K562 (cell line): Measurements from ENCODE around the gene LBP.

Experiments
- RCOR1 ChIP-seq, 2 experiments: IDR thresholded peaks; 2 replicates each; pipeline ENCODE4 v1.6.1; 2012; ENCODE audit warnings: low read depth in 2 of 2, low read length in 2 of 2, borderline replicate concordance in 1 of 2, improper control_type of control experiment in 1 of 2
- SRF ChIP-seq, 2 experiments: fragments of 250-450, 450-650 bp in 1 of 2; sonication (Bioruptor Pico) in 1 of 2; sonication (generic) in 1 of 2; formaldehyde crosslinking; IDR thresholded peaks; 2 replicates each; pipeline versions ENCODE4 v1.5.0 to v1.5.1; 2020 to 2022; ENCODE audit warnings: mild to moderate bottlenecking in 1 of 2, missing genetic modification reagents in 1 of 2
- ZNF431 ChIP-seq: sonication (generic); formaldehyde crosslinking; IDR thresholded peaks from 2 replicates; pipeline ENCODE4 v1.8.0; 2022; ENCODE audit warnings: mild to moderate bottlenecking, missing genetic modification reagents

DNA sequence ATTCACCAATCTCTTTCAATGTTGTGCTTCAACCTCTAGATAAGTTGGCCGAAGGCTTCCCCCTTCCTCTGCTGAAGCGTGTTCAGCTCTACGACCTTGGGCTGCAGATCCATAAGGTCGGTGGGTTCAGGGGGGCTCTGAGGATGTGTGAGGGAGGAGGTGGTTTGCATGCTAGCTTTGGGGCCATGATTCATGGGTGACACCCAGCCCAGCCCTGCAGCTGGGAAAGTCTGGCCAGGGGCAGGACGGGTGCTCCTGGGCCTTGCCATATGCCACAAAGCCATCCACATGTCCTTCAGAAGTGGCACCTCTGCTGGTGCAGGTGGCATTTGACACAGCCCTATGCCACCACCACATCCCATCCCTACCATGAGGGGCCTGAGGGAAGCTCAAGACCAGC, 27.6 kb downstream of the LBP start:
- TF ChIP-seq SRF (CRISPR knock-in tag; IDR thresholded peaks at IDR 0.05) (no peak), ZNF431 (CRISPR knock-in tag) (no peak), RCOR1 (IDR thresholded peaks at IDR 0.05; ENCODE audit: borderline replicate concordance in 1 of 2, low read depth in 2 of 2, low read length in 2 of 2) (no peak)
